ENCODE measurements around the gene HM13.
"Not testable (repeated sequence)": the region's sequence is repeated elsewhere in the genome, so short reads cannot be mapped to it uniquely, and the experiment has no call there.

HM13 gene

DNA sequence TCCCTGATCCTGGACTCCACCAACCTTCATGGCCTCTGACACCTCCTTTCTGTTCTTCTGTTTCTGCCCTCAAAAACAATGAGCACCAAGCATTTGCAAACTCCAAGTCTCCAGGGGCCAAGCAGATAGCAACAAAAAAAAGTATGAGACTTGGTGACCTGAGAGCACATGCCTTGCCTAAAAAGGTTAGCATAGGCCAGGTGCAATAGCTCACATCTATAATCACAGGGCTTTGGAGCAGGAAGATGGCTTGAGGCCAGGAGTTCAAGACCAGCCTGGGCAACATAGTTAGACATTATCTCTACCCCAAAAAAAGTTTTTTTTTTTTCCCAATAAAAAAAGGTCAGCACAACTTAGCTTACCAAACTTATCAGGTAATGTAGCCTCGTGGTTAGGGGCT lies 13.7 kb upstream of the HM13 start:
- DNase-seq (ENCODE audit: low read depth in 2 of 2): no peak

DNA sequence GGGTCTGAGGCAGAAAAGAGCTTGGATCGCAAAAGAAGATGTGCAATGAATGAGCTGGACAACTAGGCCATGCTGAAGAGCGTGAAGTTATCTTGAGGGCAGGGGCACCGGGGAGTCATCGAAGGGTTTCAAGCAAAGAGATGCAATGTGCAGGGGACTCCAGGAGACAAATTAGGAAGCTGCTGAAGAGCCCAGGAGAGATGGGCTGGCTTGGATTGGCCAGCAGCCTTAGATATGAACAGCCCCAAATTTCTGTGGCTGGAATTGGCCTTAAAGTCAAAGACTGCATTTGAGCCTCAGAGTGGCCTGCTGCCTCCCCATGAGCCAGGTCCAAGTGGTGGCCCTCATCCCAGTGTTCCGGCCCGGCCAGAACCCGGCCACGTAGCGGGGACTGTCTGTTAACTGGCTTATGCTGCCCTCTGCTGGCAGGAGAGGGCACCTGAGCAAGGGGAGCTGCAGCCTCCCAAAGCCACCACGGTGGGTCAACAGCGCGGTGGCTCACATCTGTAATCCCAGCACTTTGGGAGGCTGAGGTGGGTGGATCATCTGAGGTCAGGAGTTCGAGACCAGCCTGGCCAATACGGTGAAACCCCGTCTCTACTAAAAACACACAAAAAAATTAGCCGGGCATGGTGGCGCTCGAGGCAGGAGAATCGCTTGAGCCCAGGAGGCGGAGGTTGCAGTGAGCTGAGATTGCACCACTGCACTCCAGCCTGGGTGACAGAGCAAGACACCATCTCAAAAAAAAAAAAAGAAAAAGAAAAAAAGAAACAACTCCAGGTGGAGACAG lies 11.2 kb upstream of the HM13 start:
- DNase-seq (ENCODE audit: low read depth in 2 of 2): peak; percentile 43 to 58

DNA sequence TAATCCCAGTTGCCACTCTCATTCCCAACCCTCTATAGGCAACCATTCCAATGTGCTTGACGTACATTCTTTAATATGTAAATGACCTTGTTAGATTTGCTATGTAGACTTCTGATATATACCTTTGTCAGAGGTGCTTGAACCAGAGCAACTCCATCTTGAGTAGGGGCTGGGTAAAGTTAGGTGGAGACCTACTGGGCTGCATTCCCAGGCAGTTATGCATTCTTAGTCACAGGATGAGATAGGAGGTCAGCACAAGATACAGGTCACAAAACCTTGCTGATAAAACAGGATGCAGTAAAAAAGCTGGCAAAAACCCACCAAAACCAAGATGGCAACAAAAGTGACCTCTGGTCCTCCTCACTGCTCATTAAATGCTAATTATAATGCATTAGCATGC lies 8.3 kb upstream of the HM13 start:
- DNase-seq (ENCODE audit: low read depth in 2 of 2): no peak

DNA sequence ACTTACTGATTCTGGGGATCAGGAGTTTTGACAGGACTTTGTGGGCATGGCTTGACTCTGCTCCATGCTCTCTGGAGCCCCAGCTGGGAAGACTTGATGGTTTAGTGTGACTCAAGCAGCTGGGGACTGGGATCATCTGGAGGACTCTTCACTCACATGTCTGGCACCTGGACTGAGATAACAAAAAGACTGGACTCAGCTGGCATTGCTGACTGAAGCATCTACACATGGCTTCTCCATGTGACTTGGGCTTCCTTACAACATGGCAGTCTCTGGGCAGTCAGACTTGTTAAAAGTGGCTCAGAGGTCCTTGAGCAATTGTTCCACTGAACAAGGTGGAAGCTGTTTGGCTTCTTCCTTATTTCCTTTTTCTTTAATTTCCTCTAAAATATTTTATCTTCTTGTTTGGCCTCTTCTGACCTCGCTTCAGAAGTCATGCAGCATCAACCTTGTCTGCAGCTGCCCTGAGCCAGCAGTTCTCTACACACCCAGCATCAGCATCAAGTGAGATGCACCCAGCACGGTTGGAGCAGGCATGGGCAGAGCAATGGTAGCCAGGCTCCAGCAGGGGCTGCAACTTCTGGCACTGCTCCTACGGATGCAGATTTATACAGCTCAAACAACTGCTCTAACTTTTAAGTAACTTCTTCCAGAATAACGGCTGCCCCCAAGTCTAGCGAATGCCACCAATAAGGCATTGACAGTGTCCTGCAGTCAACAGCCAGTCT lies 5.6 kb upstream of the HM13 start:
- no peak for DNase-seq (ENCODE audit: low read depth in 2 of 2)

DNA sequence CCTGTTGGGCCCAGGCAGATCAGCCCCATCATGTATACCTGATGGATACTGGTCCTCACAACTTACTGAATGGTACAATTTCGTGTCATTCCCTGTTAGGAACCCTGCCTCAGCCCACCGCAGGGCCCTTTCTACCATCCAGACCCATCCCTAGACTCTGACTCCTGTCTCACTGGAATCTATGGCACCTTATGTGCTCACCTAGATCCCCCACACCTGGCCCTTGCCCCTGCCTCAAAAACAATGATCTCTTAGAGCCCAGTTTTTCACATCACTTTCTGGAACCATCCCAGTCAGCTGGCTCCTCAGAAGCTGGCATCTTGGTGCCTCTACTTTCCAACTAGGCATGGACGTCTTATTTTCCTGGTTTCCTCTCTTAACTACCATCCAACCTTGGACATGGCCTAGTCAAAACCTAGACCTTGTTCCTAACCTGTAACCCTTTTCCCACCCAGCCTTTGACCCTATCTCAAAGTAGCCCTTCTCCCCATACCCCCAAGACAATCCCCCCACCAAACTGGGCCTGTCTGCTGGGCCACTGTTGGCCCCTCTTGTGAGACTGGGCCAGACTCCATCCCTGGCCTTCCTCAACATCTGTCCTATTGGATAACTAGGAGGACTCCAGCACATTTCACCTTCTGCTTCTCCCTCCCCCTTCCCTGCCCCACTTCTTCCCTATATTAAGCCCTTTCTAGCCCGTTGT lies 981 bp downstream of the HM13 start:
- DNase-seq (ENCODE audit: low read depth in 2 of 2): no peak

DNA sequence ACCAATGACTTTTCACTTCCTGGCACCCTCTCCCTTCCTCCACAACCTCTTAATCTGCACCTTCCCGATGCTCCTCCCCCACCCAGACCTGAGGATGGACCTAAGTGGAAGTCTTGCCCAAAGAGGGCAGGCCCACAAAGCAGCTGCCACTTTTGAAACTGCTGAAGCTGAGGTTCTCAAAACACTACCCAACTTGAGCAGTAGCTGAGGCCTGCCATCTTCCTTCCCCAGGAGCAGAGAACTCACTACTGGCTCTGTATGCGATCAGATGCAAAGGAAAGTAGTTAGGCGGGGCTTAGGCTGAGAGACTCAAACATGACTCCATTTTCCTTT lies 1.5 kb downstream of the HM13 start:
- no peak for DNase-seq (ENCODE audit: low read depth in 2 of 2)

DNA sequence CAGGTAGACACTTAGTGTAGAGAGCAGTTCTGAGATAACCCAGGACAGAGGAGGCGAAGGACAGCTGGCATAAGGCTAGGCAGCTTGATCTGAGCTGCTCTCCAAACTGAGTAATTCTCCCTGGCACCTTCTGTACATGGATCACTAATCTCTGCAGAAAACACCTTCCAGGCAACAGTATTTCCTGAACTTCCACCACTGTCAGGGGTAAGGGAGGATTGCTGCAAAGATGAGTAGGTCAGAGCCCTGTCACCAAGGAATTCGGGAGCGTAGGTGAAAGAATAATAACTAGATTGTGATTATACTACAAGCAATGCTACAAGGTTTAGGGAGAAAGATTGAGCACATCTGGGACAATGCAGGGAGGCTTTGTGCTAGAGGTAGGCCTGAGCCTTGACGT lies 1.9 kb downstream of the HM13 start:
- DNase-seq (ENCODE audit: low read depth in 2 of 2): no peak

DNA sequence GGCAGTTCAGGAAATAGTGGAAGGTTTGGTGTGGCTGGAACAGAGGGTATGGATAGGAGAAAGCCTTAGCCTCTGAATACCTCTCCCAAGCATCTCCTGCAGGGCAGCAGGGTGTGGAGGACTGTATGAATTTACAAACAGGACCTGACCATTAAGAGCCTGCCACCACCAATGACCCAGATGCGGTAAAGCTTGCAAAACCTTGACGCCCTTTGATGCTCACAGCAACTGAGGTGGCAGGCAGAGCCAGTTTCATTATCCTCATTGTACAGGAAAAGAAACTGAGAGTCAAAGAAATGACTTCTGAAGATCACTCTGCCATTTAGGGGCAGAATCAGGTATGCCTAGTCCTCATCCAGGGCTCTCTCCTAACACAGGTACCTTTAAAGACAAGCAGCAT lies 2.4 kb downstream of the HM13 start:
- DNase-seq (ENCODE audit: low read depth in 2 of 2): no peak

DNA sequence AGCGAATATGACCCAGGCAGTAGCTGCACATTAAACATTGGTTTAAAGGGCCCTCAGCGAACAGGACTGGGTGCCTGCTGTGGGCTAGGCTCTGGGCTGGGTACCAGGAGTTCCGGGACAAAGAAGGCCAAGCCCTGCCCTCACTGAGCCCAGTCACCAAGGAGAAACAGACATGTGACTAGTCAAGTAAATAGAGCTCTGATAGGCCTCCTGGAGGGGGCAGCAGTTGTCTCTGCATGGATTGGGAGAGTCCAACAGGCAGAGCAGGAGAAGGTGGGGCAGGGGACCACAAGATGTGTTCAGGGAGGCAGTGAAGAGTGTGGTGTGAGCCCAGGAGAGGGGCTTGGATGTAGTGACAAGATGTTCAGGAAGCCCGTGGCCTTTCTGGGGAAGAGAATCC lies 3.1 kb downstream of the HM13 start:
- DNase-seq (ENCODE audit: low read depth in 2 of 2): no peak

DNA sequence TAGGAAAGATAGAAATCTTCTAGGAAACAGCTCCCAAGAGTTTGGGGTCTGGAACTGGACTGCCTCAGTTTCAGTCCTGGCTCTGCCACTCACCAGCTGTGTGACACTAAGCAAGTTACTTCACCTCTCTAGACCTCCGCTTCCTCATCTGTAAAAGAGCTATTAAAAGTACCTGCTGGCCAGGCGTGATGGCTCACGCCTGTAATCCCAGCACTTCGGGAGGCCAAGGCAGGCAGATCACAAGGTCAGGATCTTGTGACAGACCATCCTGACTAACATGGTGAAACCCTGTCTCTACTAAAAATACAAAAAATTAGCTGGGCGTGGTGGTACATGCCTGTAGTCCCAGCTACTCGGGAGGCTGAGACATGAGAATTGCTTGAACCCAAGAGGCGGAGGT lies 7.0 kb downstream of the HM13 start:
- DNase-seq (ENCODE audit: low read depth in 2 of 2): not testable (repeated sequence)

DNA sequence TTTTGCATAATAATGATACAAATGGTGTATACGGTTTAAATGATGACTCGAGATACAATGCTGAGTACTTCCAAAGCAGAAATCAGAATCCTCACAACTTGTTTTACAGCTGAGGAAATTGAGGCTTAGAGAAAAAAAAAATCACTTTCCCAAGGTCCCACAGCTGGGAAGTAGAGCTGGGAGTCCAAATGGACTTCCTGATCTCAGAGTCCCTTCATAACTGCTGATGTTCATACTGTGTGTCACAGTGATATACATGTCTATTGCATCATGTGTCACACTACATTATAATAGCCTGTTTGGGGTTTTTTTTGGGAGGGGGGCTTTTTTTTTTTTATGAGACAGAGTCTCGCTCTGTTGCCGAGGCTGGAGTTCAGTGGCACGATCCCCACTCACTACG lies 8.5 kb downstream of the HM13 start:
- no peak for DNase-seq (ENCODE audit: low read depth in 2 of 2)

DNA sequence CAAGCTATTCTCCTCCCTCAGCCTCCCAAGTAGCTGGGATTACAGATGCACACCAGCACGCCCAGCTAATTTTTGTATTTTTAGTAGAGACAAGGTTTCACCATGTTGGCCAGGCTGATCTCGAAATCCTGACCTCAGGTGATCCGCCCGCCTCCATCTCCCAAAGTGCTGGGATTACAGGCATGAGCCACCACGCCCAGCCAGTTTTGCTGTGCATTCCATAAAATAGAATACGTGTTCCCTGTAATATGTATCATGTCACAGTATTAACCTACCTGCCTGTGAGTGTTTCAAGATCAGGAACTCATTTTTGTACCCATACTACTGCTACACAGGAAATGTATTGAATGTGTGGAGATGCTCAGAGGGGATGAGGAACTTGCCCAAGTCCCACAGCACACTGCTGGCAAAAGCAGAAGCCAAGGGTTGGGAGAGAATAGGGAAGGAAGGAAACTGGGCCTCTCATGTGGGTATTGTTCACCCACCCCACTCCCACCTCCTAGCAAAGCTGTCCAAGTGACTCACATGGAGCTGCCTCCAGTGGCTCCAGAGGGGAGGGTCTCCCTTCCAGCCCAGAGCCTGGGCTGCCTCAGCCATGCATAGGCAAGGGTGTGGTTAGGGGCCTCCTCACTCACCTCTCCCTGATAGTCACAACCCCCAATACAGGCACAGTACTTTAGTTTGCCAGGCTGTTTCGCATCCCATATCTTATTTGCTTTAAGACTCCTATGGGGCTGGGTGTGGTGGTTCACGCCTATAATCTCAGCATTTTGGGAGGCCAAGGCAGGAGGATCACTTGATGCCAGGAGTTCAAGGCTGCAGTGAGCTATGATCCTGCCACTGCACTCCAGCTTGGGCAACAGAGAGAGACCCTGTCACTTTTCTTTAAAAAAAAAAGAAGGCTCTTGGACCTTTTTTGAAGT lies 9.4 kb downstream of the HM13 start:
- no peak for DNase-seq (ENCODE audit: low read depth in 2 of 2)

DNA sequence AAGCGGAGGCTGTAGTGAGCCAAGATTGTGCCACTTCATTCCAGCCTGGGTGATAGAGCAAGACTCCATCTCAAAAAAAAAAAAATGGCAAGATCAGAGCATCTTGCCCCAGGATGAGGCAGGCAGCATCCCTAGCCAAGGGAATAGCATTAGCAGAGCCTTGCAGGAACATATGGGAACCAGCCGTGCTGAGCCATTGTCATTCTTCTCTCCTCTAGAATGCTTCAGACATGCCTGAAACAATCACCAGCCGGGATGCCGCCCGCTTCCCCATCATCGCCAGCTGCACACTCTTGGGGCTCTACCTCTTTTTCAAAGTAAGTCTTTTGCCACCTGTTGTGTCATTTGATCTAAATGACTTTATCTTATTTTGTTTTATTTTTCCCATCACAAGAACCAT lies 13.0 kb downstream of the HM13 start:
- DNase-seq (ENCODE audit: low read depth in 2 of 2): no peak

DNA sequence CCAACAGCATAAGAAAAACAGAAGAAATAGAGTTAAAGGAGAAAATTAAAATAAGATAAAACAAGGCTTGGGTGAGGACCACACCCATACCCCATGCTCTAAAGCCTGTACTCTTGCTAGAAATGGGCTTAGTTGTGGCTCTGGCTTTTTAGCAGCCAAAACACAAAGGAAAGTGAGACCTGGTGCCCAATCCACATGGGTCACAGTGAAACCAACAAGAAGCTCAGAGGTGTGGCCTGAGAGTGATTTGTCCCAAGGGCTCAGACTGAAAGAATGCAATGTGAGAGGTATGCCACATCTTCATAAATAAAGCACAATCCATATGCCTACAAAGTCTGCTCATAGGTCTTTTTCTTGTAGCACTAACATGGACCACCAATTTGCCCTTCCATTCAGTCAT lies 21.1 kb downstream of the HM13 start:
- no peak for DNase-seq (ENCODE audit: low read depth in 2 of 2)

DNA sequence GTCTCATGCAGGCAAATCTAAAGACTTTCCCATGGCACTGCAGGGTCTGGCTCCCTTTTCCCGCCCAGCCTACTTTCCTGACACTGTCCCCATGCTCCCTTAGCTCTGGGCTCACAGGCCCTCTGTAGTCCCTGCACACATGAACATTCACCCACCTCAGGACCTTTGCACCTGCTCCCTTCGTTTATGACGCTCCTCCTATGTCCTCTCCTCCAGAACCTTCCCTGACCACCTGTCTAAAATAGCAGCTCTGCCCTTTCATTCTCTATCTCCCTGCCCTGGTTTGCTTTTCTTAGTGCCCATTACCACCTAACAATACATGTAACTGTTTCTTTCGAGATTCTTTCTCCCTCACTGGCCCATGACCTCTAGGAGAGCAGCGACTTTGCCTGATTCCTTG lies 22.3 kb downstream of the HM13 start:
- DNase-seq (ENCODE audit: low read depth in 2 of 2): no peak

DNA sequence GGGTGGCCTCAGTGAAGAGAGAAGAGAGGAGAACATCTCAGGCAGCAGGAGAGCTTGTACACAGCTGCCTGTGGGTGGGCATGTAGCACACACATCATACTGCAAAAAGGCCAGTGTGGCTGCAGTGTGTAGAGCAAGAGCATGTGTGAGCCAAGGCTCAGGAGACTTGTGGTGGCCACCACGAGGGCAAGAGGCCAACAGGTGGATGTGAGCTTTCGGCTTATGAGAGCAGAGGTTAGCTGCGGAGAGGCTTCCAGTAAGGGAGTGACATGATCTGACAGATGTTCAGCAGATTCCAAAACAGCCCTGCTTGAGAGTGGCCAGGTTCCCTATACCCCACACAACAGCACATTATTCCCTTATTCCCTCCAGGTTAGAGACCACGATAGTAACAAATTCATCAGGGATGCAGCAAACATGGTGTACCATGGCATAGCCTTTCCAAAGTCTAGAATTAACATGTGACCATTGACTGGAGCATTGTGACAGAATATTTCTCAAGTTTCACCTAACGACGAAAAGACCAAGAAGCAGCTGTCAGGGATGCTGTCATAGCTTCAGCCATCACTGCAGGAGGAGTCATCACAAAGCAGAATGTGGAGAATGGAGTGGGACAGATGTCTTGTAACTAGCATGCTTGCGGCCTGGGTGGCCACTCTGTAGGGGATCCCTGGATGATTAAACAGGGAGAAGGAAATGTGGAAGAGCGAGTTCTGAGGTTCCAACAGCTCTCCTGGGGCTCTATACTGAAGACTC lies 23.1 kb downstream of the HM13 start:
- DNase-seq (ENCODE audit: low read depth in 2 of 2): no peak

DNA sequence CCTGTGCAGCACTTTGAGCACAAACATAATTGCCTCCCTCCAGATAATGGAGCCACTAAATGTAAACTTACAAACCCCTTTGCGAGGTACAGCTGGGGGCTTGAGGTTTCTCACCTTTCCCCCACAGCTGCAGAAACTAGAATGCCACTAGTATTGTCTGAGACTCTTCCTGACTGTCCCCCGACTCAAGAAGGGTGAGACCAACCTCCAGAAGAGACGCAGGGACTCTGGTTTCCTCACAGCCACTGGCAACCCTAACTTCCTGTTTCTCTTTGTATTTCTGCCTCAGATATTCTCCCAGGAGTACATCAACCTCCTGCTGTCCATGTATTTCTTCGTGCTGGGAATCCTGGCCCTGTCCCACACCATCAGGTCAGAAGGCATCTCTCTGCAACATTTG lies 23.6 kb downstream of the HM13 start:
- no peak for DNase-seq (ENCODE audit: low read depth in 2 of 2)

DNA sequence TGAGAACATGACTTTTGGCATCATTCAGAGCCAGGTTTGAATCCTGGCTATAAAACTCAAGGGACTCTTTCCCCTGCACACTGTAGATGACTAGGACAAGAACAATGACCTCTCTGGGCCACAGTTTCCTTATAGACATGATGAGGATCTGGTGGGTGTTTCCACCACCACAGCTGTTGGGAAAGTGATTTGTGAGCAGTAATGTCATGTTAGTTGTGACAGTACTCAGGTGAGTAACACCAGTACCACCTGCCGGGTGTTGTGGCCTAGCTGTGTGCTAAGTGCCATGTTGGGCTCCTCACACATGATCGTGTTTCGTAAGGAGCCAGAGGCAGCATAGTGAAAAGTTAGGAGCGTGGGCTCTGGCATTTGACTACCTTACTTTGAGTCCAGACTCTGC lies 24.1 kb downstream of the HM13 start:
- DNase-seq (ENCODE audit: low read depth in 2 of 2): no peak

DNA sequence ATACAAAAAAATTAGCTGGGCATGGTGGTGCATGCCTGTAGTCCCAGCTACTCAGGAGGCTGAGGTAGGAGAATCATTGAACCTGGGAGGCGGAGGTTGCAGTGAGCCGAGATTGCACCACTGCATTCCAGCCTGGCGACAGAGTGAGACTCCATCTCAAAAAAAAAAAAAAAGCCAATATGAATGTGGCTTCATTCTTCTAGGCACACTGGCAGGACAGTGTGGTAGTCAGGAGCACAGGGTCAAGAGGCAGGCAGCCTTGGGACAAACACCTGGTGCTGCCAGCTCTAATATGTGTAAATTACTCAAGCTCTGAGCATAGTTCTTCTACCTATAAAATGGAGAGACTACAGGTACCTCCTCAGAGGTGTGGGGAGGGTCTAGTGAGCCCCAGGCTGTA lies 25.4 kb downstream of the HM13 start:
- not testable (repeated sequence) for DNase-seq (ENCODE audit: low read depth in 2 of 2)

DNA sequence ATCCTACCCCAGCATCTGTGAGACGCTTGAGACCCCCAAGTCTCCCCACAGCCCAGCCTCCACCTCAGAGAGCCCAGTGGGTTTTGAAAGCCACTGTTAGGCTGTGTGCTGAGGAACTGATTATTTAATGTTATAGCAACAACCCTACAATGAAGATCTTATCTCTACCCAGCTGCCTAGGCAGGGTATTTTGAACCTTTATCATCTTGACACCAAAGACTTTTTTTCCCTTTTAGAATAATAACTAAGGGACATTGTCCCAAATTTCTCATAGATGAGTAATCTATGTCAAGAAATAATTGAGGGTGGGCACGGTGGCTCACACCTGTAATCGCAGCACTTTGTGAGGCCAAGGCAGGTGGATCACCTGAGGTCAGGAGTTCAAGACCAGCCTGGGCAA lies 26.2 kb downstream of the HM13 start:
- DNase-seq (ENCODE audit: low read depth in 2 of 2): no peak

DNA sequence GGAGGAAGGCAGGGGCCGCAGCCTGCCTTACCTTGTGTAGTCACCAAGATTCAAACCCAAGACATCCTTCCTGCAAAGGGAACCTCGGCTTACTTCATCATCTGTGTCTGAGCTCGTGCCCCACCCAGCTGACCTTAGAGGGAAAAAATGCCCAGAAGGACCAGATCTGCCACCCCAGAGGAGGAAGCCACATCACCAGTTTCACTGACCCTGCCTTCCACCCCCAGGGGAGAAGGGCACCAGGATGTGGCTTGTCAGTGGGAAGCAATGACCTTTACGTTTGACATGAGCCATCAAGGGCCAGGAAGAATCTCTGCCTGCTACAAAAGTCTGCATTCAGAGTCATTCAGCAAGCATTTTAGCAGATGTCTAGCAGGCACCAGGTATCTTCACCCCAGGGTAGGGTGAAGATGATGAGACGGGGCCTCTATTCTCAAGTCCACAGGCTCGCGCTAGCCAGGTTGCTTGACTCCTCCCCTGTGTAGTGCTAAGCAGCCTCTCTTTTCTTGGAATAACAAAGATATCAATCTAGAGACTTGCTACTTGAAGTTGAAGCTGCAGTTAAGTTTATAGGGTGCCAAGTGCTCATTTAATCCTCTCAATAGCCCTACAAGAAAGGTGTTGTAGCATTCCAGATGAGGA lies 28.1 kb downstream of the HM13 start:
- no peak for DNase-seq (ENCODE audit: low read depth in 2 of 2)
